Measurements from ENCODE around the gene NTSR1. TPM values are rescaled to one million over a fixed set of nuclear protein-coding genes. Genes with fewer than 3 reads are reported as not detected.

Gene NTSR1
- total and polyA plus RNA-seq, 8 donors: 0.06 to 15.9 (median 0.28) TPM; not detected in 5

GRCh38 chr20:62778058-62778457, 69.4 kb downstream of the NTSR1 start:
- no peak for TF ChIP-seq CTCF (IDR thresholded peaks at IDR 0.05)
- TF ChIP-seq EP300 (IDR thresholded peaks at IDR 0.05): no peak
- TF ChIP-seq POLR2A (IDR thresholded peaks at IDR 0.05): no peak
- no peak for TF ChIP-seq POLR2AphosphoS5 (IDR thresholded peaks at IDR 0.05)
- H3K27ac ChIP-seq: no peak overlapping the region
- H3K36me3 ChIP-seq: no peaks in the 10 kb centered on the region
- intact Hi-C loops (cut with DNase I; ENCODE audit: low total_unique reads): no loop called here
- 84 to 97% (median 89%) methylated on average over 3 to 9 of the region's 9 CpGs for WGBS, 5 donors
- DNase-seq: no peak
- H3K4me3 ChIP-seq: no peak overlapping the region
- peaks cover 9 to 26% (median 11%) of the 10 kb centered on the region in 4 donors for H3K4me1 ChIP-seq
- H3K27me3 ChIP-seq: peaks cover 0 to 33% (median 0%) of the 10 kb centered on the region in 3 donors
- no peaks in the 10 kb centered on the region for H3K9me3 ChIP-seq

GRCh38 chr20:62778601-62779416, 70.2 kb downstream of the NTSR1 start:
- Histone ChIP-seq H3K9me3 (no peaks in the 10 kb centered on the region), H3K27me3 (peaks cover 0 to 33% (median 0%) of the 10 kb centered on the region in 3 donors), H3K36me3 (no peaks in the 10 kb centered on the region), H3K27ac (no peak overlapping the region), H3K4me1 (peaks cover 2 to 21% (median 7%) of the 10 kb centered on the region in 4 donors), H3K4me3 (no peak overlapping the region)
- WGBS, 5 donors: 67 to 76% (median 70%) methylated on average over 15 to 24 of the region's 24 CpGs
- no peak for TF ChIP-seq POLR2A (IDR thresholded peaks at IDR 0.05)
- no peak for TF ChIP-seq POLR2AphosphoS5 (IDR thresholded peaks at IDR 0.05)
- TF ChIP-seq EP300 (IDR thresholded peaks at IDR 0.05): no peak
- no peak for TF ChIP-seq CTCF (IDR thresholded peaks at IDR 0.05)
- intact Hi-C loops (cut with DNase I; ENCODE audit: low total_unique reads): no loop called here
- DNase-seq: no peak

GRCh38 chr20:62779417-62779685, 70.7 kb downstream of the NTSR1 start:
- Histone ChIP-seq H3K9me3 (no peaks in the 10 kb centered on the region), H3K4me3 (no peak overlapping the region), H3K36me3 (no peaks in the 10 kb centered on the region), H3K27ac (no peak overlapping the region), H3K27me3 (peaks cover 0 to 33% (median 0%) of the 10 kb centered on the region in 3 donors), H3K4me1 (peaks cover 0 to 20% (median 7%) of the 10 kb centered on the region in 4 donors)
- TF ChIP-seq POLR2AphosphoS5 (IDR thresholded peaks at IDR 0.05) (no peak), CTCF (IDR thresholded peaks at IDR 0.05) (no peak), EP300 (IDR thresholded peaks at IDR 0.05) (no peak), POLR2A (IDR thresholded peaks at IDR 0.05) (no peak)
- no peak for DNase-seq
- WGBS, 5 donors: 71 to 91% (median 82%) methylated on average over 6 to 7 of the region's 7 CpGs
- intact Hi-C loops (cut with DNase I; ENCODE audit: low total_unique reads): no loop called here

- intact Hi-C loops (cut with DNase I; ENCODE audit: low total_unique reads): loop anchor here (10.0 kb wide), 1 partner anchor 285 kb away; no protein-coding TSS in a partner anchor
- no peak for DNase-seq
- Histone ChIP-seq H3K4me3 (no peak overlapping the region), H3K27me3 (peaks cover 0 to 31% (median 0%) of the 10 kb centered on the region in 3 donors), H3K27ac (no peak overlapping the region), H3K9me3 (no peaks in the 10 kb centered on the region), H3K36me3 (no peaks in the 10 kb centered on the region), H3K4me1 (peaks cover 0 to 20% (median 7%) of the 10 kb centered on the region in 4 donors)
- 60 to 70% (median 63%) methylated on average over 20 of the region's 20 CpGs for WGBS, 5 donors
- TF ChIP-seq CTCF (IDR thresholded peaks at IDR 0.05) (no peak), POLR2AphosphoS5 (IDR thresholded peaks at IDR 0.05) (no peak), POLR2A (IDR thresholded peaks at IDR 0.05) (no peak), EP300 (IDR thresholded peaks at IDR 0.05) (no peak)
Observed at GRCh38 chr20:62780204-62780603, 71.6 kb downstream of the NTSR1 start.
